Germinal center (tissue), 1 donor: ENCODE data around the gene OSBP.
"Not testable (repeated sequence)": the region's sequence is repeated elsewhere in the genome, so short reads cannot be mapped to it uniquely, and the experiment has no call there.

ENCODE experiments used
- DNase-seq: peaks from one replicate; pipeline ENCODE4 v3.0.0; 2012; ENCODE audit warnings: mixed read lengths, low spot score

OSBP gene

DNA sequence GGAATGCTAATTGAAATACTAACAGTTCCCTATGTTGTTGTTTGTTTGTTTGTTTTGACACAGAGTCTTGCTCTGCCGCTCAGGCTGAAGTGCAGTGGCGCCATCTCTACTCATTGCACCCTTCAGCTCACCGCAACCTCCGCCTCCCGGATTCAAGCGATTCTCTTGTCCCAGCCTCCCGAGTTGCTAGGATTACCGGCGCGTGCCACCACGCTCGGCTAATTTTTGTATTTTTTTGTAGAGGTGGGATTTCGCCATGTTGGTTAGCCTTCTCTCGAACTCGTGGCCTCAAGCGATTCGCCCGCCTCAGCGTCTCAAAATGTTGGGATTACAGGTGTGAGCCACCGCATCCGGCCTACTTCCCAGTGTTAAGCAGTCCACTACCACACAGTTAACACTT, 62.3 kb downstream of the OSBP start:
- no peak for DNase-seq

DNA sequence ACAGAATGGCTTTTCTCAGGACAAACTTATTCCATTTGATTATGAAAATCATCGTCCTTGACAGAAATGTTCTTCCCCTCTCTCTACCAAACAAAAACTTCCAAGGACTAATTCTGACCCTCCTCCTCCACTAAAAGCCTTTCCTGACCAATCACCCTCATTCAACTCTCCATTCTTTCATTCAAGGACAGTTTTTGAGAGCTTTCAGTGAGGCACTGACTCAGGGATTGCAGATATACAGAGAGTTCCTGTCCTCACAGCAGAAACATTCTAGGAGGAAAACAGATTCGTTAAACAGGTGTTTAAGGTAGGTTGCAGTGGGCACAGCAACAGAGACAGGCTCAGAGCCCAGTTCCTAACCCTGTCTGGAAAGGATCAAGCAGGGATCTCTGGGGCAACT, 62.7 kb downstream of the OSBP start:
- DNase-seq, result no peak

DNA sequence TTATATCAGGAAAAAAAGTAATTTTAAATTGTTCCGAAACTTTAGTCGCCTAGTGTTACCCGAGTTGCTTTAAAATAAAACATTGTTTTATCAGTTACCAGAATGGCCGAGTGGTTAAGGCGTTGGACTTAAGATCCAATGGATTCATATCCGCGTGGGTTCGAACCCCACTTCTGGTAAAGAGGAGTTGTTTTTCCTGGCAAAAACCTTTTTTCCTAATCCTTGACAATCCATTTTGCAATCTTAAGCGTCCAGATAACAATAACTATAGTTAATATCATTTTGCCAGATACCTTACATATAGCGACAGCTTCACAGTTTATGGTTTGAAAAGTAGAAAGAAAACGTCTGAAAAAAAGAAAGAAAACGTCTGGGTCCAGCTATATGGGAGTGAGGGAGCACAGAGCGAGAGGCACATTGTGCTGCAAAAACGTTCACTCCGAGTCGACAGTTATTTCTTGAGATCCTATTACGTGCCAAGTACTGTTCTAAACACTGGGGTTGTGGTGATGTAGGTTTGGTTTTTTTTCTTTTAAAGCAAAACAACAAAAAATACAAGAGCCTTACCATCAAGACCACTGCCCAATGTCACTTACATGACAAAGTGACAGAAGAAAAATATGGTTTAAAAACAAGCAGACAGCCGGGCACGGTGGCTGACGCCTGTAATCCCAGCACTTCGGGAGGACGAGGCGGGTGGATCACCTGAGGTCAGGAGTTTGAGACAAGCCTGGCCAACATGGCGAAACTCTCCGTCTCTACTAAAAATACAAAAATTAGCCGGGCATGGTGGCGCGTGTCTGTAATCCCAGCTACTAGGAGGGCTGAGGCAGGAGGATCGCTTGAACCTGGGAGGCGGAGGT, 63.7 kb downstream of the OSBP start:
- DNase-seq, result no peak

DNA sequence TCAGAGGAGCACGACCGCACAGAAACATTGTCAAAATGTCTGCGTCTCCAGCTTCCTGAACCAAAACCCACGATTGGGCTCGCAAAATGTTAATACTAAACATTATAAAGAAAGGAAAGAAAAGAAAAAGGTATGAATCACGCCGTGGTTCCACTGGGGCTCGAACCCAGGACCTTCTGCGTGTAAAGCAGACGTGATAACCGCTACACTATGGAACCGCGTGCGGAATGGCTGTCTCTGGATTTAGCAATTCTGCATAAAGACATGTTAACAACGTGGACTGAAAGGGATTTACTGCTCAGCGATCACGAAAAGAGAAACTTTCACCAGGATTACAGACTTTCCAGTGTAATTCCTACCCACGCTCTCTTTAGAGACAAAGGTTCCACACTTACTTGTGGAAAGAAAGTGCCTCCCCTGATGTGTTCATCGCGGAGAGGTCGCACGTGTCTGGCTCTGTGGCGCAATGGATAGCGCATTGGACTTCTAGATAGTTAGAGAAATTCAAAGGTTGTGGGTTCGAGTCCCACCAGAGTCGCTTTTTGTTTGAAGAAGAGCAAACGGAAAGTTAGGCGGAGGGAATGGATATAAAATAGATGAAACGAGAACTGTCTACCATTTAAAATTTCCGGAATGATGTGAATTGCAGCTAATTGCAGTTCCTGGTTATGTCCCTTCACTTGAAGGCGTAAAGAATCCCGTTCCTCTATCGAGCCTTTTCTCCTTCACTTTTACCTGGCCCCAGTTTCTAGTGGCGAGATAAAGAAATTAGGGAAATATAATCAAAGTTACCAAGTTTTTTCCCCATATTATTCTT, 64.5 kb downstream of the OSBP start:
- peak; percentile 25 for DNase-seq

DNA sequence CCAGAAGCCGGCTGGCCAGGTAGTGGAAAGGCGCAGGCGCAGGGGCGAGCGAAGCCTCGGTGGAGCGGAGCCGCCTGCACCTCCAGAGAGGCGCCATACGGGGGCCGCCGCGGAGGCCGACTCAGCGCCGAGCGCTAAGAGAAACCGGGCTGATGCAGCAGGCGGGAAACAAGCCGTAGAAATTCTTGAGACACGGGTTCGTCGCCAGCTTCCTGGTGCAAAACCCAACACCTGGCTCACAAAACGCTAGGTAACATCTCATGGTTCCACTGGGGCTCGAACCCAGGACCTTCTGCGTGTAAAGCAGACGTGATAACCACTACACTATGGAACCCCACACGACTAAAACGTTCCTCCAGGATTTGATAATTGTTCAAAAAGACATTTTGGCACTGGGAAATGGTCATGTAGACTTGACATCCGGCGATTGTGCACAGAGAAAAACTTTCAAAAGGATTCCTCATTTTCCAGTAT, 65.2 kb downstream of the OSBP start:
- DNase-seq, result peak; percentile 80

DNA sequence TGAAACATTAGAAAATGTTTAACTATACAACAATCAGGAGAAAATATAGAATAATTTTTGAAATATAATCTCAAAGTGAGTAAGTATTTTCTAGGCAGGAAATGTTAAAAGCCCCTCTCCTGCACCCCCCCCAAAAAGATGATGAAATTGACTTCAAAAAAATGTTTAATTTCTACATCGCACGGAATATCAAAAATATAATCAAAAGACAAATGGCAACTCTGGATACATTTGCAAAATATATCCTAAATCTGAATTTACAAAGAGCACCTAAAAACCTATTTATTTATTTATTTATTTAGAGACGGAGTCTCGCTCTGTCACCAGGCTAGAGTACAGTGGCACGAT, 67.3 kb downstream of the OSBP start:
- no peak for DNase-seq

DNA sequence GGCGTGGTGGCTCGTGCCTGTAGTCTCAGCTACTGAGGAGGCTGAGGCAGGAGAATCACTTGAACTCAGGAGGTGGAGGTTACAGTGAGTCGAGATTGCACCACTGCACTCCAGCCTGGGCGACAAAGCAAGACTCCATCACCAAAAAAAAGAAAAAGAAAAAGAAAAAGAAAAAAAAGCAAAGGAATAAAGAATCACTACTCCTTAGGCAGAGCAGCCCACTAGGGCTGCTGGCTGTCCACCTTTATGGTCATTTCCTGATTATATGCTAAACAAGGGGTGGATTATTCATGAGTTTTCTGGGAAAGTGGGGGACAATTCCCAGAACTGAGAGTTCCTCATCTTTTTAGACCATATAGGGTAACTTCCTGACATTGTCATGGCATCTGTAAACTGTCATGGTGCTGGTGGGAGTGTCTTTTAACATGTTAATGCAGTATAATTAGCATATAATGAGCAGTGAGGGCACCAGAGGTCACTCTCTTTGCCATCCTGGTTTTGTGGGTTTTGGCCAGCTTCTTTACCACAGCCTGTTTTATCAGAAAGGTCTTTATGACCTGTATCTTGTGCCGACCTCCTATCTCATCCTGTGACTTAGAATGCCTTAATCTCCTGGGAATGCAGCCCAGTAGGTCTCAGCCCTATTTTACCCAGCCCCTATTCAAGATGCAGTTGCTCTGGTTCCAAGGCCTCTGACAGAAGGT, 67.8 kb downstream of the OSBP start:
- DNase-seq, result not testable (repeated sequence)

DNA sequence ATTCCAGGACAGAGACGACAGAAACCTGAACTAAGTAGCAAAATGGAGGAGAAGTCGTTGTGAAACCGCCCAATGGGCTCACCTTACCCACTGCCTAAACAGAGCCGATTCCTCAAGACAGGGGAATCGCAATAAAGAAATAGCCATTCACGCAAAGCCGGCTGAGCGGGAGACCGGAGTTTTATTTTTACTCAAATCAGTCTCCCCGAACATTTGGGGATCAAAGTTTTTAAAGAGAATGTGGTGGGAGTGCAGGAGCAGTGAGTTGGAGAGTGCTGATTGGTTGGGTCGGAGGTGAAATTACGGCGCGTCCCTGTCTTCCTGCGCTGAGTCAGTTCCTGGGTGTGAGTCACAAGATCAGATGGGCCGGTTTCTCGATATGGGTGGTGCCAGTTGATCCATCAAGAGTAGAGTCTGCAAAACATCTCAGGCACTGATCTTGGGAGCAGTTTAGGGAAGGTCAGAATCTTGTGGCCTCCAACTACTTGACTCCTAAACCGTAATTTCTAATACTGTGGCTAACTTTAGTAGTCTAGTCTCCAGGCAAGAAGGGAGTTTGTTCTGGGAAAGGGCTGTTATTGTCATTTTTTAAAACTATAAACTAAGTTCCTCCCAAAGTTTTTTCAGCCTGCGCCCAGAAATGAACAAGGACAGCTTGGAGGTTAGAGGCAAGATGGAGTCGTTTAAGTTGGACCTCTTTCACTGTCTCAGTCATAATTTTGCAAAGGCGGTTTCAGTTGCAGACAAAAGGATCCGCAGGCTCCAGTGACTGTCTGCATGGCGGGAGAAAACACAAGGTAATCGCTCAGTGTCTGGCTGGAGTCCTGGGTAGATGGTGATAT, 70.2 kb downstream of the OSBP start:
- no peak for DNase-seq

DNA sequence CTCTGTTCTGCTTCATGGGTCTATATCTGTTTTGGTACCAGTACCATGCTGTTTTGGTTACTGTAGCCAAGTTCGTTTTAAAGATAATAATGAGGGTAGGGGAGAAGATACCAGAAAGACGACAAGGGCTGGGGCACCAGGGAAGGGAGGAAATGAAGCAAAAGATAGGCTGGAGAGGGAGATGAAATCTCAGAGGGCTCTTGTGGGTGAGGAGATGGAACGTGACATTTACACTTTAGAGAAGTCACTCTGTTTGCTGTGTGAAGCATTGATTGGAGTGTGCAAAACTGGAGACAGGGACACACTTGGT, 70.8 kb downstream of the OSBP start:
- DNase-seq, result no peak

DNA sequence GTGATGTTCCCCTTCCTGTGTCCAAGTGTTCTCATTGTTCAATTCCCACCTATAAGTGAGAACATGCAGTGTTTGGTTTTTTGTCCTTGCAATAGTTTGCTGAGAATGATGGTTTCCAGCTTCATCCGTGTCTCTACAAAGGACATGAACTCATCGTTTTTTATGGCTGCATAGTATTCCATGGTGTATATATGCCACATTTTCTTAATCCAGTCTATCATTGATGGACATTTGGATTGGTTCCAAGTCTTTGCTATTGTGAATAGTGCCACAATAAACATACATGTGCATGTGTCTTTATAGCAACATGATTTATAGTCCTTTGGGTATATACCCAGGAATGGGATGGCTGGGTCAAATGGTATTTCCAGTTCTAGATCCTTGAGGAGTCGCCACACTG, 71.9 kb downstream of the OSBP start:
- DNase-seq, result not testable (repeated sequence)

DNA sequence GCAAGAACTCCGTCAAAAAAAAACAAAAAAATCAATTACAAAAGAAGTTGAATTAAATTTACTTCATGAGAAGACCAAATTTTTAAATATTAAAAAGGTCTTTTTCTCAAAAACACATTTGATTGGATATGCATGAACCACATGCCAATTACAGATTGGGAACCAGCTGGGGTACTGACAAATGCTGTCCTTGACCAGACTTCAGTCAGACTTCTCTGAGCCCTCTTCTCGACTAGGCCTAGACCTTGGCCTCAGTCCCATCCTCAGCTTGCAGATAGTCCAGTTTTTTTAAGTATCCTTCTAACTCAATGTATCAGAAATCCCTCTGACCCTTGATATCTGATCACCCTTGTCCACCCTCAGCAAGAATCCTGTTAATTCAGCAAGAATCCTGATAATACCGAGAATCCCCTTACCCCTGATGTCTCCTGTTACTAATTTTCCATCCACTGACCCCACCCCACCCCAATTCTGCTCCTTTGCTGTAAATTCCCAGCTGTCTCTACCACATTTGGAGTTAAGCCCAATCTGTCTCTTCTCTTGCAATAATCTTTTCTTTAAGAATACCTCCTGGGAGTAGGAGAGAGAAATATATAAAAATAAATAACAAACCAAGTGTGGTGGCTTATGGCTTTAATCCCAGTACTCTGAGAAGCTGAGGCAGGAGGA, 73.3 kb downstream of the OSBP start:
- DNase-seq, result no peak

DNA sequence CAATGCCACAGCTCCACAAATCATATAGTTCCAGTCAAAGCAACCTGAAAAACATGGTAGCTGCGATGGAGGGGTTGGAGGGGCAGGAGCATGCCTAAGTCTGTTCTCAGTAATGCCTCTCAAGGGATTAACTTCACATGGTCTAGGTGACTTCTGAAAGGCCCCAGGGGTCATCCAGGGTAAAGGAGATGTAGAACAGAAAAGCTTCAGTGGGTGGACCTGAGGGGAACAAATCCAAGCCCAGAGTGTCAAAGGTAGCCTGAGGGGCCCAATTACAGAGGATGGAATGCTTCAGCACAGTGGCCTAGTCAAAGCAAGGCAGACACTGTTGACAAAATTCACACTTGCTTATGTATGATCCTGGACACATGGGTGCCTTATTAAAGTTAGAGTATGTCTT, 80.9 kb downstream of the OSBP start:
- no peak for DNase-seq

DNA sequence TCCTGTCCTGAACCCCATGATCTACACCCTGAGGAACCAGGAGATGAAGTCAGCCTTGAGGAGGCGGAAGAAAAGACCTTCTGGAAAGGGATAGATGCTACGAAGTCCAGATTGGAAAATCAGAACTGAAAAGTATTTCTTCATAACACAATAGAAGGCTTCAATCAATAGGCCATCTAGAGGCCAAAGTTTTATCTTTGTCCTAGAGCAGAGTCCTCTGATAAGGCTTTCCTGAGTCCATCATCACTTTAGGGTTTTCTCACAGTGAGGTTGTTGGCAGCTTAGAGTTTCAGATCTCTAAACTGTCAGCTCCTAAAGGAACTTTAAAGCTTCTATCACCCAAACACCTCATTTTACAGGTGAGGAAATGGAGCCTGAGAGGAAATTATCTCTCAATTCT, 83.0 kb downstream of the OSBP start:
- DNase-seq, result no peak

DNA sequence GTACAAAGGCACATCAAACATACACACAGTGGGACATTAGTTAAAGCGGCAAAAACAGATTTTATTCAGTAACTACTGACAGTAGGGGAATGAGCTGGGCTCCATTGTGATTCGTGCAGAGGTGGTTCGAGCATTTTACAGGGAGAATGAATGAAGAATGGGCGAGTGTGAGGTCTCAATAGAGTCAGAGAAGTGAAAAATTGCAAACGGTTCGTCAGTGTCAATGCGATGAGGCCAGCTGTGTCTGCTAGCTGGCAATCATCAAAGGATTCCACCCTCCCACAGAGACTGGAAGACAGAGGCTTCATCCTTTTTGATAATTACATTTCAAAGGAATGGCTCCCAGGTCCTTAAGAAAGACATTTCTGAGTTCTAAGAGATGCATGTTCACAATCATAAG, 86.9 kb downstream of the OSBP start:
- DNase-seq, result no peak
